Measurements from ENCODE around the gene EIF5AL1. TPM values are rescaled to one million over a fixed set of nuclear protein-coding genes. Genes with fewer than 3 reads are reported as not detected.
A peak's percentile ranks its signal among the peaks of the same experiment; 100 is the strongest.

Gene EIF5AL1
- total and polyA plus RNA-seq, 2 of the 13 experiments (the other 11 are each of a cell fraction or from before 2014, with no cell fraction given), result 0.22 to 0.50 TPM

DNA sequence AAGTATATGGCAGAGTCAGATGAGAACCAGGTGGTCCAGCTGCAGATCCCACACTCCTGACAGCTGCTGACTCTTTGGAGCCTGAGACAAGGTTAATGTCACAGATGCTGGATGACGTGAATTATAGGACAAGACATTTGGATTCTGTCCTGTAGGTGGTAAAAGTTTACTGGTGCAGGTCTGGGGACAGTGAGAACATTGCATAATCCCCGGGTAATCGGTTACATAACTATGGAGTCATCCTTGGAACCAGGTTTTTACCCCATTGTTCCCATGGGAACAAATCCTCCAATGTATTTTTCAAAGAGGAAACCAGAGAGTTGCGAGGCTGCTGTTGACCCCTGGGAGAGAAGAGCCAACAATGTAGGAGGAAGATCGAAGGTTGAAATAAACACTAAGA lies 39.4 kb upstream of the EIF5AL1 start:
- H4K20me1 ChIP-seq (ENCODE audit: insufficient read depth, low read length), result no peaks in the 10 kb centered on the region
- no peaks in the 10 kb centered on the region for H3K36me3 ChIP-seq (replicated peaks in 1 of 2; ENCODE audit: control insufficient read depth in 1 of 2, insufficient read depth in 2 of 2, low read length in 2 of 2)
- BruUV-seq (replicated peaks), result no TSS peak
- H3K9ac ChIP-seq (ENCODE audit: insufficient read depth, low read depth, low read length), result no peak overlapping the region
- ATAC-seq, result peak; percentile 41
- ChIA-PET CTCF (ENCODE audit: low intra/inter-chr PET ratio, low total read pairs) (no interaction called here), POLR2A (no interaction called here)
- WGBS (ENCODE audit: low lambda C conversion rate), result 2% methylated on average over 5 of the region's 5 CpGs
- in situ Hi-C loops (cut with HindIII; ENCODE audit: extremely low pct_ligation_motif_present, low pct_unique_long_range_greater_than_20kb), result no loop called here
- no peak overlapping the region for H3K27ac ChIP-seq (ENCODE audit: extremely low read length, insufficient read depth, low read length)
- FAIRE-seq, result peak; percentile 15
- H3K27me3 ChIP-seq (ENCODE audit: control insufficient read depth in 1 of 2, insufficient read depth in 2 of 2, low read length in 2 of 2), result peaks cover 0 to 8% of the 10 kb centered on the region in 2 experiments; a peak in 1 of 5 replicates
- DNase-seq (ENCODE audit: low spot score), result peak; percentile 53
- H3K79me2 ChIP-seq (ENCODE audit: insufficient read depth, low read length), result no peaks in the 10 kb centered on the region
- H3K9me3 ChIP-seq (ENCODE audit: low read length), result no peaks in the 10 kb centered on the region
- H3K4me2 ChIP-seq (ENCODE audit: low read depth, low read length), result peak overlapping the region; percentile 33; the same call in 1 of the 2 replicates
- intact Hi-C loops (cut with micrococcal nuclease; ENCODE audit: unreplicated experiment), result no loop called here
- H3K4me1 ChIP-seq (ENCODE audit: insufficient read depth, low read length), result peaks cover 17% of the 10 kb centered on the region
- H2AFZ ChIP-seq (ENCODE audit: low read length), result no peak overlapping the region
- H3K4me3 ChIP-seq (replicated peaks in 1 of 3; ENCODE audit: insufficient read depth in 1 of 3, low read depth in 2 of 3, low read length in 3 of 3), result no peak overlapping the region
- no peak for TF ChIP-seq ARHGAP35 (CRISPR knock-in tag; IDR thresholded peaks at IDR 0.05; ENCODE audit: borderline replicate concordance)
- TF ChIP-seq, protein P1, sequence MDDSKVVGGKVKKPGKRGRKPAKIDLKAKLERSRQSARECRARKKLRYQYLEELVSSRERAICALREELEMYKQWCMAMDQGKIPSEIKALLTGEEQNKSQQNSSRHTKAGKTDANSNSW (CRISPR knock-in tag; IDR thresholded peaks at IDR 0.05; ENCODE audit: borderline replicate concordance), result no peak
- no peak for TF ChIP-seq ZNF256 (CRISPR knock-in tag; conservative IDR thresholded peaks at IDR 0.05)
- TF ChIP-seq, protein P2, sequence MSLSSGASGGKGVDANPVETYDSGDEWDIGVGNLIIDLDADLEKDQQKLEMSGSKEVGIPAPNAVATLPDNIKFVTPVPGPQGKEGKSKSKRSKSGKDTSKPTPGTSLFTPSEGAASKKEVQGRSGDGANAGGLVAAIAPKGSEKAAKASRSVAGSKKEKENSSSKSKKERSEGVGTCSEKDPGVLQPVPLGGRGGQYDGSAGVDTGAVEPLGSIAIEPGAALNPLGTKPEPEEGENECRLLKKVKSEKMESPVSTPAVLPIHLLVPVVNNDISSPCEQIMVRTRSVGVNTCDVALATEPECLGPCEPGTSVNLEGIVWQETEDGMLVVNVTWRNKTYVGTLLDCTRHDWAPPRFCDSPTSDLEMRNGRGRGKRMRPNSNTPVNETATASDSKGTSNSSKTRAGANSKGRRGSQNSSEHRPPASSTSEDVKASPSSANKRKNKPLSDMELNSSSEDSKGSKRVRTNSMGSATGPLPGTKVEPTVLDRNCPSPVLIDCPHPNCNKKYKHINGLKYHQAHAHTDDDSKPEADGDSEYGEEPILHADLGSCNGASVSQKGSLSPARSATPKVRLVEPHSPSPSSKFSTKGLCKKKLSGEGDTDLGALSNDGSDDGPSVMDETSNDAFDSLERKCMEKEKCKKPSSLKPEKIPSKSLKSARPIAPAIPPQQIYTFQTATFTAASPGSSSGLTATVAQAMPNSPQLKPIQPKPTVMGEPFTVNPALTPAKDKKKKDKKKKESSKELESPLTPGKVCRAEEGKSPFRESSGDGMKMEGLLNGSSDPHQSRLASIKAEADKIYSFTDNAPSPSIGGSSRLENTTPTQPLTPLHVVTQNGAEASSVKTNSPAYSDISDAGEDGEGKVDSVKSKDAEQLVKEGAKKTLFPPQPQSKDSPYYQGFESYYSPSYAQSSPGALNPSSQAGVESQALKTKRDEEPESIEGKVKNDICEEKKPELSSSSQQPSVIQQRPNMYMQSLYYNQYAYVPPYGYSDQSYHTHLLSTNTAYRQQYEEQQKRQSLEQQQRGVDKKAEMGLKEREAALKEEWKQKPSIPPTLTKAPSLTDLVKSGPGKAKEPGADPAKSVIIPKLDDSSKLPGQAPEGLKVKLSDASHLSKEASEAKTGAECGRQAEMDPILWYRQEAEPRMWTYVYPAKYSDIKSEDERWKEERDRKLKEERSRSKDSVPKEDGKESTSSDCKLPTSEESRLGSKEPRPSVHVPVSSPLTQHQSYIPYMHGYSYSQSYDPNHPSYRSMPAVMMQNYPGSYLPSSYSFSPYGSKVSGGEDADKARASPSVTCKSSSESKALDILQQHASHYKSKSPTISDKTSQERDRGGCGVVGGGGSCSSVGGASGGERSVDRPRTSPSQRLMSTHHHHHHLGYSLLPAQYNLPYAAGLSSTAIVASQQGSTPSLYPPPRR (CRISPR knock-in tag; IDR thresholded peaks at IDR 0.05; ENCODE audit: borderline replicate concordance), result no peak
- TF ChIP-seq ETV5 (CRISPR knock-in tag; IDR thresholded peaks at IDR 0.05; ENCODE audit: borderline replicate concordance), result no peak
- no peak for TF ChIP-seq ARNT (IDR thresholded peaks at IDR 0.05)
- TF ChIP-seq SOX13 (IDR thresholded peaks at IDR 0.05), result no peak
- TF ChIP-seq SOX13 (CRISPR knock-in tag; conservative IDR thresholded peaks at IDR 0.05 in 1 of 2, IDR thresholded peaks at IDR 0.05 in 1 of 2), result peak in 1 of 2 experiments; percentile 58; a peak in 1 of 4 replicates
- no peak for TF ChIP-seq ZNF615 (CRISPR knock-in tag; IDR thresholded peaks at IDR 0.05; ENCODE audit: borderline replicate concordance)
- TF ChIP-seq EP300 (IDR thresholded peaks at IDR 0.05; ENCODE audit: low read depth in 2 of 2, low read length in 2 of 2), result 0 out of 4 replicates have a peak, but pooled peaks of 1 of the 2 experiments have one; percentile 22
- TF ChIP-seq EP300 (CRISPR knock-in tag; IDR thresholded peaks at IDR 0.05; ENCODE audit: borderline replicate concordance), result no peak
- no peak for TF ChIP-seq ZNF10 (CRISPR knock-in tag; IDR thresholded peaks at IDR 0.05; ENCODE audit: borderline replicate concordance, low read depth)
- TF ChIP-seq CEBPB (IDR thresholded peaks at IDR 0.05; ENCODE audit: borderline replicate concordance, low read depth, low read length), result peak; percentile 92
- 0 out of 2 replicates have a peak, but pooled peaks have one; percentile 44 for TF ChIP-seq ZNF709 (CRISPR knock-in tag; IDR thresholded peaks at IDR 0.05)
- TF ChIP-seq ZNF530 (CRISPR knock-in tag; IDR thresholded peaks at IDR 0.05; ENCODE audit: low read depth), result no peak
- TF ChIP-seq DR1 (CRISPR knock-in tag; IDR thresholded peaks at IDR 0.05), result no peak
- TF ChIP-seq NFKB2 (CRISPR knock-in tag; IDR thresholded peaks at IDR 0.05; ENCODE audit: borderline replicate concordance), result no peak
- no peak for TF ChIP-seq ZNF549 (CRISPR knock-in tag; IDR thresholded peaks at IDR 0.05)
- TF ChIP-seq JUN (CRISPR knock-in tag; IDR thresholded peaks at IDR 0.05), result no peak
- no peak for TF ChIP-seq HDAC6 (IDR thresholded peaks at IDR 0.05; ENCODE audit: low read depth, low read length)
- peak; percentile 84 for TF ChIP-seq RFX3 (CRISPR knock-in tag; IDR thresholded peaks at IDR 0.05)
- no peak for TF ChIP-seq ZNF17 (CRISPR knock-in tag; IDR thresholded peaks at IDR 0.05)
